K562 (cell line): Measurements from ENCODE around the gene ATP2A1.

Experiments used
- BHLHE40 ChIP-seq: IDR thresholded peaks from 2 replicates; pipeline ENCODE4 v1.6.1; 2011; ENCODE audit warnings: low read length, improper control_type of control experiment
- CTCF ChIP-seq, 3 experiments: IDR thresholded peaks in 2 of 3; conservative IDR thresholded peaks in 1 of 3; 2 replicates each; pipeline ENCODE4 v1.5.1; 2011 to 2012; ENCODE audit warnings: low read length in 3 of 3, mild to moderate bottlenecking in 3 of 3, control low read depth in 2 of 3, improper control_type of control experiment in 1 of 3, inconsistent platforms in 1 of 3, low read depth in 1 of 3, mixed read lengths in 1 of 3, moderate library complexity in 1 of 3; ENCODE audit not compliant: insufficient read depth in 2 of 3
- SRF ChIP-seq, 2 experiments: fragments of 250-450, 450-650 bp in 1 of 2; sonication (Bioruptor Pico) in 1 of 2; sonication (generic) in 1 of 2; formaldehyde crosslinking; IDR thresholded peaks; 2 replicates each; pipeline versions ENCODE4 v1.5.0 to v1.5.1; 2020 to 2022; ENCODE audit warnings: mild to moderate bottlenecking in 1 of 2, missing genetic modification reagents in 1 of 2
- ZNF311 ChIP-seq: fragments of 250-450 bp; sonication (Bioruptor Pico); IDR thresholded peaks from 2 replicates; pipeline ENCODE4 v1.4.0; 2020; ENCODE audit warnings: mild to moderate bottlenecking, moderate library complexity

DNA sequence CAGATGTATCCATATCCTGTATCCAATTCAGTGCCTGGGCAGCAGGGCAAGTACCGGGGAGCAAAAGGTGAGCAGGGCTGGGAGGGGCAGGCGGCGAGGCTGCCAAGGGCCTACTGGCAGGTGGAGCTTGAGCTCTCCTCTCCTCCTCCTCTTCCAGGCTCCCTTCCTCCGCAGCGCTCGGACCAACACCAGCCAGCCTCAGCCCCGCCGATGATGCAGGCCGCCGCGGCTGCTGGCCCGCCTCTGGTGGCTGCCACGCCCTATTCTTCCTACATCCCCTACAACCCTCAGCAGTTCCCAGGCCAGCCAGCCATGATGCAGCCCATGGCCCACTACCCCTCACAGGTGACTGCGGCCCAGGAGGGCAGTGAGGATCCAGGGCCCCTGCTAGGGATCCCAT lies 43.9 kb upstream of the ATP2A1 start:
- no peak for TF ChIP-seq ZNF311
- TF ChIP-seq SRF (CRISPR knock-in tag; IDR thresholded peaks at IDR 0.05) = no peak
- TF ChIP-seq CTCF (IDR thresholded peaks at IDR 0.05 in 2 of 3, conservative IDR thresholded peaks at IDR 0.05 in 1 of 3; ENCODE audit: insufficient read depth in 2 of 3, low read depth in 1 of 3, low read length in 3 of 3) = no peak
- TF ChIP-seq BHLHE40 = no peak
